ENCODE results near the gene APBA1. TPM values are rescaled to one million over a fixed set of nuclear protein-coding genes. Genes with fewer than 3 reads are reported as not detected.
A peak's percentile ranks its signal among the peaks of the same experiment; 100 is the strongest.

Gene APBA1
- total RNA-seq, 1 donor from 2014 or later = 6.2 TPM

DNA sequence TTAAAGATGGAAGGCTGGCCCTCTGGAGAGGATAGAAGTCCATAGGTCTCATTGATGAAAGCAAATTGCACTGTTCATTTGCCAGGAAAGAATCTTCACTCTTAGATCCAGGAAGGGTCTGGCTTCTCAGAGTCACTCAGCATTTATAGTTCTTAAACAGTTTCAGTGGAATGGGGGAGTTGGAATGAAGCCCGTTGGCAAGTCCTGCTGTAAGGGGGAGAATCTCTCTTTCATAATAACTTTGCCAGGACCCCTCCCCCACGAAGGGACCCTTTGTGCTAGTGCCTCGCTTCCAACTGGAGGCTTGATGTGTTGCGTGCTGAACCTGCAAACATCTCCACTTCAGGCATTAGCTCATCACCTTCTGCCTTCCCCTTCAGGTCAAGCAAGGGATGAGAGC is 290.0 kb downstream of the APBA1 start:
- H3K36me3 ChIP-seq = no peaks in the 10 kb centered on the region
- no peak for DNase-seq
- H3K27ac ChIP-seq = no peak overlapping the region
- H3K4me3 ChIP-seq = no peak overlapping the region
- no peak for ATAC-seq
- intact Hi-C loops (cut with DNase I) = no loop called here
- peaks cover 11% of the 10 kb centered on the region for H3K4me1 ChIP-seq
- no peaks in the 10 kb centered on the region for H3K27me3 ChIP-seq
- no peaks in the 10 kb centered on the region for H3K9me3 ChIP-seq
- TF ChIP-seq, protein P1, sequence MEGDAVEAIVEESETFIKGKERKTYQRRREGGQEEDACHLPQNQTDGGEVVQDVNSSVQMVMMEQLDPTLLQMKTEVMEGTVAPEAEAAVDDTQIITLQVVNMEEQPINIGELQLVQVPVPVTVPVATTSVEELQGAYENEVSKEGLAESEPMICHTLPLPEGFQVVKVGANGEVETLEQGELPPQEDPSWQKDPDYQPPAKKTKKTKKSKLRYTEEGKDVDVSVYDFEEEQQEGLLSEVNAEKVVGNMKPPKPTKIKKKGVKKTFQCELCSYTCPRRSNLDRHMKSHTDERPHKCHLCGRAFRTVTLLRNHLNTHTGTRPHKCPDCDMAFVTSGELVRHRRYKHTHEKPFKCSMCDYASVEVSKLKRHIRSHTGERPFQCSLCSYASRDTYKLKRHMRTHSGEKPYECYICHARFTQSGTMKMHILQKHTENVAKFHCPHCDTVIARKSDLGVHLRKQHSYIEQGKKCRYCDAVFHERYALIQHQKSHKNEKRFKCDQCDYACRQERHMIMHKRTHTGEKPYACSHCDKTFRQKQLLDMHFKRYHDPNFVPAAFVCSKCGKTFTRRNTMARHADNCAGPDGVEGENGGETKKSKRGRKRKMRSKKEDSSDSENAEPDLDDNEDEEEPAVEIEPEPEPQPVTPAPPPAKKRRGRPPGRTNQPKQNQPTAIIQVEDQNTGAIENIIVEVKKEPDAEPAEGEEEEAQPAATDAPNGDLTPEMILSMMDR (IDR thresholded peaks at IDR 0.05) = no peak

GRCh38 chr9:69380811-69381210 is 291.4 kb downstream of the APBA1 start:
- Histone ChIP-seq H3K4me1 (peaks cover 16% of the 10 kb centered on the region), H3K27me3 (no peaks in the 10 kb centered on the region), H3K4me3 (no peak overlapping the region), H3K9me3 (no peaks in the 10 kb centered on the region), H3K27ac (no peak overlapping the region), H3K36me3 (no peaks in the 10 kb centered on the region)
- no peak for ATAC-seq
- no peak for DNase-seq
- TF ChIP-seq, protein P1 (IDR thresholded peaks at IDR 0.05) = no peak
- intact Hi-C loops (cut with DNase I) = no loop called here

- DNase-seq (no peak), ATAC-seq (no peak)
- no peak overlapping the region for H3K27ac ChIP-seq
- TF ChIP-seq, protein P1 (IDR thresholded peaks at IDR 0.05) = no peak
- H3K27me3 ChIP-seq = no peaks in the 10 kb centered on the region
- H3K9me3 ChIP-seq = no peaks in the 10 kb centered on the region
- H3K36me3 ChIP-seq = no peaks in the 10 kb centered on the region
- peaks cover 15% of the 10 kb centered on the region for H3K4me1 ChIP-seq
- H3K4me3 ChIP-seq = no peak overlapping the region
- intact Hi-C loops (cut with DNase I) = no loop called here
These were observed 291.9 kb downstream of the APBA1 start for GRCh38 chr9:69380301-69380700.

GRCh38 chr9:69379270-69379982 is 292.7 kb downstream of the APBA1 start:
- no peak overlapping the region for H3K27ac ChIP-seq
- H3K27me3 ChIP-seq = no peaks in the 10 kb centered on the region
- peaks cover 13% of the 10 kb centered on the region for H3K4me1 ChIP-seq
- ATAC-seq = peak; percentile 57
- intact Hi-C loops (cut with DNase I) = no loop called here
- no peak overlapping the region for H3K4me3 ChIP-seq
- DNase-seq = no peak
- no peaks in the 10 kb centered on the region for H3K36me3 ChIP-seq
- H3K9me3 ChIP-seq = no peaks in the 10 kb centered on the region
- TF ChIP-seq, protein P1 (IDR thresholded peaks at IDR 0.05) = no peak

DNA sequence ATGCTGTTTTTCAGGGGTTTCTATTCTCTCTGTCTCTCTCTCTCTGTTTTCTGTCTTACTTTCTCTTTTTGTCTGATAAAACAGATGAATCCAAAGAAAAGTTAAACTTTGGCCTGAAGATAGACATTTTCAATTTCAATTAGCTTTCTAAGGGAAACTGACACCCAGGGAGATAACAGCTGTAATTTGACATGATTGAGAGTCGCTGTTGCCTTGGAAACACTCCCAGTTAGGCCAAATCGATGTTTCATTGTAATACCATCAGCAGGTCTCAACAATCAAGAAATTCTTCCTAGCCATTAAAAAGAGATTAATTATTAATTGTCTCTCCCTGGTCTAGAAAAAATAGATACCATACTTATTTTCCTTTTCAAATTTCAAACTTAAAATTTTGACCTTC is 294.2 kb downstream of the APBA1 start:
- TF ChIP-seq, protein P1 (IDR thresholded peaks at IDR 0.05) = no peak
- Histone ChIP-seq H3K27ac (no peak overlapping the region), H3K27me3 (no peaks in the 10 kb centered on the region), H3K4me1 (peaks cover 13% of the 10 kb centered on the region), H3K9me3 (no peaks in the 10 kb centered on the region), H3K4me3 (no peak overlapping the region), H3K36me3 (no peaks in the 10 kb centered on the region)
- no peak for ATAC-seq
- intact Hi-C loops (cut with DNase I) = no loop called here
- DNase-seq = no peak

Other genes starting within 250 kb of the APBA1 start
- gene PTAR1, start 87.6 kb upstream of the APBA1 start, total RNA-seq = 48.9 TPM
- not detected for gene CFAP95, start 148.4 kb upstream of the APBA1 start, total RNA-seq